ENCODE results near the gene ZFYVE28. TPM values are rescaled to one million over a fixed set of nuclear protein-coding genes. Genes with fewer than 3 reads are reported as not detected.
"Not testable (repeated sequence)": the region's sequence is repeated elsewhere in the genome, so short reads cannot be mapped to it uniquely, and the experiment has no call there.

ZFYVE28 gene
- 100 to 1,000 TPM in 1 of 4 donors, 10 to 100 TPM in 3; 44.8 to 110 (median 69.6) TPM for total RNA-seq

- Histone ChIP-seq H3K4me3 (peak within 1 kb of the TSS; percentile 64 to 74 (median 67)), H3K27ac (peak within 1 kb of the TSS; percentile 66 to 83 (median 76)), H3K27me3 (peaks cover 43% of the 10 kb centered on the region), H3K36me3 (no peaks in the 10 kb centered on the region), H3K9me3 (no peaks in the 10 kb centered on the region), H3K4me1 (peaks cover 19 to 52% (median 41%) of the 10 kb centered on the region in 4 donors)
- DNase-seq = no peak
- WGBS, 2 donors (ENCODE audit: low coverage in 1 of 2) = 1% methylated on average over 89 of the region's 90 CpGs; no CpG with 5 or more reads in 1 of the 2 donors
- TF ChIP-seq CTCF (IDR thresholded peaks at IDR 0.05) = no peak
- peak; percentile 17 for TF ChIP-seq POLR2A (IDR thresholded peaks at IDR 0.05)
- no peak for TF ChIP-seq EP300 (IDR thresholded peaks at IDR 0.05; ENCODE audit: low read depth)
- TF ChIP-seq POLR2AphosphoS5 (IDR thresholded peaks at IDR 0.05) = peak in 1 of 3 donors; percentile 40
- intact Hi-C loops (cut with DNase I; ENCODE audit: low total_unique reads) = no loop called here
- in situ Hi-C loops (cut with MboI; ENCODE audit: low pct_ligation_motif_present in 1 of 4, low pct_unique_long_range_greater_than_20kb in 1 of 4, low sequenced_read_pairs in 3 of 4) = loop anchor here in 1 of 4 donors (25.0 kb wide), 1 partner anchor 181 kb away; the partner anchor contains the start of genes HAUS3 and POLN
Measured at GRCh38 chr4:2417765-2418649, at the start of gene ZFYVE28. Gene ZFYVE28 (minus strand): TSS chr4:2418645. CDS start chr4:2418323, 322 bp downstream.

DNA sequence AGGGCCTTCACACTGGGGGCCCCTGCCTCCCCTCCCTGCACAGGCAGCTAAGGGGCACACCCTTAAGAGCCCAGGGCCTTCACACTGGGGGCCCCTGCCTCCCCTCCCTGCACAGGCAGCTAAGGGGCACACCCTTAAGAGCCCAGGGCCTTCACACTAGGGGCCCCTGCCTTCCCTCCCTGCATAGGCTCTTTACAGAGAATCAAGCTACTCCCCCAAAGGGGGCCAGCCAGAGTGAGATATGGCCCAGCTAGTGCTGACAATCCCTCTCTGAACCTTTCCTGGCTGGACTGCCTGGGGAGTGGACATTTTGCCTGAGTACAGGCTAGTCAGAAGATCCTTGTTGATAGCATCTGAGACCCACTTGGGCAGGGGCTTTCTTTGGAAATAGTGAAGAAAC is 47.1 kb upstream of the ZFYVE28 start:
- in situ Hi-C loops (cut with MboI; ENCODE audit: low pct_ligation_motif_present in 1 of 4, low pct_unique_long_range_greater_than_20kb in 1 of 4, low sequenced_read_pairs in 3 of 4) = loop anchor here in 1 of 4 donors (25.0 kb wide), 1 partner anchor 228 kb away; the partner anchor contains the start of genes HAUS3 and POLN
- H3K9me3 ChIP-seq; H3K27ac ChIP-seq; H3K4me3 ChIP-seq; H3K36me3 ChIP-seq; H3K27me3 ChIP-seq; DNase-seq; intact Hi-C loops (cut with DNase I; ENCODE audit: low total_unique reads): not testable (repeated sequence)
- H3K4me1 ChIP-seq = peaks cover 8 to 29% (median 25%) of the 10 kb centered on the region in 4 donors

GRCh38 chr4:2465032-2465431 is 46.6 kb upstream of the ZFYVE28 start:
- no peak for TF ChIP-seq EP300 (IDR thresholded peaks at IDR 0.05; ENCODE audit: low read depth)
- no peak for TF ChIP-seq POLR2AphosphoS5 (IDR thresholded peaks at IDR 0.05)
- no peak for TF ChIP-seq CTCF (IDR thresholded peaks at IDR 0.05)
- no peak for TF ChIP-seq POLR2A (IDR thresholded peaks at IDR 0.05)
- Histone ChIP-seq H3K4me1 (peaks cover 4 to 24% (median 20%) of the 10 kb centered on the region in 4 donors), H3K27ac (no peak overlapping the region), H3K27me3 (no peaks in the 10 kb centered on the region), H3K4me3 (no peak overlapping the region), H3K36me3 (no peaks in the 10 kb centered on the region), H3K9me3 (no peaks in the 10 kb centered on the region)
- no peak for DNase-seq
- intact Hi-C loops (cut with DNase I; ENCODE audit: low total_unique reads) = no loop called here
- in situ Hi-C loops (cut with MboI; ENCODE audit: low pct_ligation_motif_present in 1 of 4, low pct_unique_long_range_greater_than_20kb in 1 of 4, low sequenced_read_pairs in 3 of 4) = loop anchor here in 1 of 4 donors (25.0 kb wide), 1 partner anchor 228 kb away; the partner anchor contains the start of genes HAUS3 and POLN
- WGBS, 2 donors (ENCODE audit: low coverage in 1 of 2) = 90% methylated on average over 6 of the region's 6 CpGs; no CpG with 5 or more reads in 1 of the 2 donors

DNA sequence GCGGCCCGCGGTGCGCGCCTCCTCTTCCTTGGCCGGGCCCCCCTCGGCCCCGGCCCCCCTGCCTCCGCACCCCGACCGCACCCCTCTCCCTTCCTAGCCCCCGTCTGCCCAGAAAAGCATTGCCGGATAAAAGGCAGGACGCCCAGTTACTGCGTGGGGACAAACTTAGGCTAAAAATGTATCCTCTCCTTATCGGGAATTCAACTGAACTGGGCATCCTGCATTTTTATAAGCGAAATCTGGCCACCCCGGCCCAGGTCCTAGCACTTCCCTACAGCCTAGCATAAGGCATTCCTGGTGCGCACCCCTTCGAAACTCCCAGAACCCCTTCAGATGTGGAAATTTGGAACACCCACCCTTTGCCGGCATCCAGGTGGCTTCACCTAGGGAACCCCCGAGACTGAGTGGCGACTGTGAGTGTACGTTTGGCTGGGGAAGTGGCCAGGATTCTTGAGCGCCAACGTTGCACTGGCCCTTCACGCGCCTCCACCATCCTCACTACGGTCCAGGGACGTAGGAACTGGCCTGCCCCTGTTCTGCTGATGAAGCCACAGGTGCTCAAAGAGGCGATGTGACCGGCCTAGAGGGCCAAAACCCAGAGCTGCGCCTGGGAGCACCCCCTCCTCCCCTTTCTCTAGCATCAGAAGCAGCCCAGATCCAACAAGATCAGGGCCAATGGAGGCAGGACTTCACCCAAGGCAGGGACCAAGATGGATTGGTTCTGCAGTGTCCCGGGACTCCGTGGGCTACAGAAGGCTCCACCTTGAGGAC is 44.7 kb upstream of the ZFYVE28 start:
- 41% methylated on average over 32 of the region's 35 CpGs; no CpG with 5 or more reads in 1 of the 2 donors for WGBS, 2 donors (ENCODE audit: low coverage in 1 of 2)
- TF ChIP-seq EP300 (IDR thresholded peaks at IDR 0.05; ENCODE audit: low read depth) = no peak
- no peak for TF ChIP-seq POLR2AphosphoS5 (IDR thresholded peaks at IDR 0.05)
- TF ChIP-seq POLR2A (IDR thresholded peaks at IDR 0.05) = no peak
- peak in 1 of 5 experiments; percentile 10 for TF ChIP-seq CTCF (IDR thresholded peaks at IDR 0.05)
- intact Hi-C loops (cut with DNase I; ENCODE audit: low total_unique reads) (no loop called here), in situ Hi-C loops (cut with MboI; ENCODE audit: low pct_ligation_motif_present in 1 of 4, low pct_unique_long_range_greater_than_20kb in 1 of 4, low sequenced_read_pairs in 3 of 4) (loop anchor here in 1 of 4 donors (25.0 kb wide), 1 partner anchor 226 kb away; the partner anchor contains the start of genes HAUS3 and POLN)
- no peaks in the 10 kb centered on the region for H3K9me3 ChIP-seq
- no peak for DNase-seq
- no peaks in the 10 kb centered on the region for H3K36me3 ChIP-seq
- peak overlapping the region in 3 of 4 donors; percentile 42 to 62 (median 55) for H3K4me3 ChIP-seq
- peak overlapping the region in 3 of 4 donors; percentile 68 to 79 (median 72) for H3K27ac ChIP-seq
- peaks cover 4 to 22% (median 16%) of the 10 kb centered on the region in 4 donors for H3K4me1 ChIP-seq
- H3K27me3 ChIP-seq = no peaks in the 10 kb centered on the region
